ENCODE data around the gene AMHR2.
"Not testable (repeated sequence)": the region's sequence is repeated elsewhere in the genome, so short reads cannot be mapped to it uniquely, and the experiment has no call there.

Gene AMHR2

DNA sequence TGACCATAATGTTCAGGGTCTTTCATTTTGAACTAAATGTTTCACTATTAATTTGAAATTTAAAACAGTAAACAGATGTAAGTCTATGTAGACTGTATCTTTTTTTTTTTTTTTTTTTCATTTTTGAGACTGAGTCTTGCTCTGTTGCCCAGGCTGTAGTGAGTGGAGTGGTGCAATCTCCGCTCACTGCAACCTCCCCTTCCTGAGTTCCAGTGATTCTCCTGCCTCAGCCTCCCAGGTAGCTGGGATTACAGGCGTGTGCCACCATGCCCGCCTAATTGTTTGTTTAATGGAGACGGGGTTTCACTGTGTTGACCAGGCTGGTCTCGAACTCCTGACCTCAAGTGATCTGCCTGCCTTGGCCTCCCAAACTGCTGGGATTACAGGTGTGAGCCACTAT lies 37.3 kb upstream of the AMHR2 start:
- Histone ChIP-seq H3K36me3 (ENCODE audit: insufficient read depth, low read length) (peaks cover 22% of the 10 kb centered on the region), H3K9ac (ENCODE audit: low read depth, low read length) (peak overlapping the region; percentile 50), H3K4me2 (ENCODE audit: low read length) (peak overlapping the region; percentile 69), H3K4me1 (ENCODE audit: control insufficient read depth, insufficient read depth, low read length) (peaks cover 75% of the 10 kb centered on the region)
- H3K9me3 ChIP-seq (replicated peaks; ENCODE audit: low read length); H3K27me3 ChIP-seq (ENCODE audit: control insufficient read depth, insufficient read depth, low read length); H3K4me3 ChIP-seq (ENCODE audit: low read length): not testable (repeated sequence)

DNA sequence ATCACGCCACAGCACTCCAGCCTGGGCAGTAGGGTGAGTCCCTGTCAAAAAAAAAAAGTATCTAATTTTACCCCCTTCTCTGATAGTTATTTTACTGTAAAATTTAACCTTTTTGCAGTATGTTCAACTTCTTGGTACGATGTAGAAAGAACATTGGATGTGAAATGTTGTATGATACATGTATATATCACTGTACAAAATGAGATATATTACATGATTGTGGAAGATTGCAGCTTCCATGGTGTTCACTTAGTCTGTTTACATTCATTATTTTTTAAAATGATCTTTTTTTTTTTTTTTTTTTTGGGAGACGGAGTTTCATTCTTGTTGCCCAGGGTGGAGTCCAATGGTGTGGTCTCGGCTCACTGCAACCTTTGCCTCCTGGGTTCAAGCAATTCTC lies 34.7 kb upstream of the AMHR2 start:
- Histone ChIP-seq H3K36me3 (ENCODE audit: insufficient read depth, low read length) (peaks cover 5% of the 10 kb centered on the region), H3K9me3 (replicated peaks; ENCODE audit: low read length) (no peaks in the 10 kb centered on the region), H3K4me1 (ENCODE audit: control insufficient read depth, insufficient read depth, low read length) (peaks cover 51% of the 10 kb centered on the region), H3K9ac (ENCODE audit: low read depth, low read length) (no peak overlapping the region), H3K27me3 (ENCODE audit: control insufficient read depth, insufficient read depth, low read length) (no peaks in the 10 kb centered on the region), H3K4me3 (ENCODE audit: low read length) (peak overlapping the region; percentile 13), H3K4me2 (ENCODE audit: low read length) (peak overlapping the region; percentile 69)

DNA sequence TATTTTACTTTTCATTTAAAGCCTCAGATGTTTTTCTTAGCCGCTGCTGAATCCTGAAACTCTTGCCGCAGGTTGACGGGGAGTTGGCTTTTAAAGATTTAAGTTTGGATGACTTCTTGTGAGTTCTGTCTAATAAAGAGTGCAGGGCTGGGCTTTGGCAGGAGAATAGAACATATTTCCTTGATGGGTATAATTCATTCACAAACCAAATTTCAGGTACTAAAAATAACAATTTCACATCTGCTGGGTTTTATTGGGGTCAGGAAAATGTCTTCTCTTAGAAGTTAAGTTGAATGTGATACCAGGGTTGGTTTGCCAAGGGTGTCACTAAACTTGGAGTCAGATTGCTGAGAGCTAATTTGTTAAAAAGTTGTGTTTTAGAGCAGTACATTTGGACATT lies 34.0 kb upstream of the AMHR2 start:
- no peak overlapping the region for H3K4me3 ChIP-seq (ENCODE audit: low read length)
- peaks cover under 1% of the 10 kb centered on the region for H3K36me3 ChIP-seq (ENCODE audit: insufficient read depth, low read length)
- no peaks in the 10 kb centered on the region for H3K9me3 ChIP-seq (replicated peaks; ENCODE audit: low read length)
- no peaks in the 10 kb centered on the region for H3K27me3 ChIP-seq (ENCODE audit: control insufficient read depth, insufficient read depth, low read length)
- peaks cover 49% of the 10 kb centered on the region for H3K4me1 ChIP-seq (ENCODE audit: control insufficient read depth, insufficient read depth, low read length)
- H3K4me2 ChIP-seq (ENCODE audit: low read length), result peak overlapping the region; percentile 54
- no peak overlapping the region for H3K9ac ChIP-seq (ENCODE audit: low read depth, low read length)

DNA sequence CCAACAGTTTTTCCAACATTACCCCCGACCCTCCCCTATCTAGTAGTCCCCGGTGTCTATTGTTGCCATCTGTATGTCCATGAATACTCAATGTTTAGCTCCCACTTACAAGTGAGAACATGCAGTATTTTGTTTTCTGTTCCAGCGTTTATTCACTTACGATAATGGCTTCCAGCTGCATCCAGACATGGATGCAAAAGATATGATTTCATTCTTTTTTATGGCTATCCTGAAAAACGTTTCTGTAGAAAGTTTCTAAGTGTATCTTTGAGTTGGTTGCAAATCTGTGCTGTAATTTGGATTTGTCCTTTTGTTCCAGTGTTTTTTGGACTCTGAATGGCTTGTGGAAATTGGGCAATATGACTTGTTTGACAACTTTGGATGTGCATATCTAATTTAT lies 31.9 kb upstream of the AMHR2 start:
- Histone ChIP-seq H3K4me3 (ENCODE audit: low read length) (no peak overlapping the region), H3K27me3 (ENCODE audit: control insufficient read depth, insufficient read depth, low read length) (no peaks in the 10 kb centered on the region), H3K4me2 (ENCODE audit: low read length) (no peak overlapping the region), H3K36me3 (ENCODE audit: insufficient read depth, low read length) (peaks cover 5% of the 10 kb centered on the region), H3K4me1 (ENCODE audit: control insufficient read depth, insufficient read depth, low read length) (peaks cover 41% of the 10 kb centered on the region), H3K9me3 (replicated peaks; ENCODE audit: low read length) (no peaks in the 10 kb centered on the region), H3K9ac (ENCODE audit: low read depth, low read length) (no peak overlapping the region)

- no peaks in the 10 kb centered on the region for H3K27me3 ChIP-seq (ENCODE audit: control insufficient read depth, insufficient read depth, low read length)
- H3K9ac ChIP-seq (ENCODE audit: low read depth, low read length), result no peak overlapping the region
- H3K36me3 ChIP-seq (ENCODE audit: insufficient read depth, low read length), result peaks cover 12% of the 10 kb centered on the region
- no peak overlapping the region for H3K4me3 ChIP-seq (ENCODE audit: low read length)
- no peaks in the 10 kb centered on the region for H3K9me3 ChIP-seq (replicated peaks; ENCODE audit: low read length)
- H3K4me1 ChIP-seq (ENCODE audit: control insufficient read depth, insufficient read depth, low read length), result peaks cover 9% of the 10 kb centered on the region
- no peak overlapping the region for H3K4me2 ChIP-seq (ENCODE audit: low read length)
Observed at GRCh38 chr12:53399896-53400295, 23.8 kb upstream of the AMHR2 start.

- H3K27me3 ChIP-seq (ENCODE audit: control insufficient read depth, insufficient read depth, low read length); H3K9me3 ChIP-seq (replicated peaks; ENCODE audit: low read length); H3K4me2 ChIP-seq (ENCODE audit: low read length); H3K4me3 ChIP-seq (ENCODE audit: low read length); H3K4me1 ChIP-seq (ENCODE audit: control insufficient read depth, insufficient read depth, low read length); H3K9ac ChIP-seq (ENCODE audit: low read depth, low read length): not testable (repeated sequence)
- peaks cover 13% of the 10 kb centered on the region for H3K36me3 ChIP-seq (ENCODE audit: insufficient read depth, low read length)
Observed at GRCh38 chr12:53402351-53402750, 21.3 kb upstream of the AMHR2 start.

DNA sequence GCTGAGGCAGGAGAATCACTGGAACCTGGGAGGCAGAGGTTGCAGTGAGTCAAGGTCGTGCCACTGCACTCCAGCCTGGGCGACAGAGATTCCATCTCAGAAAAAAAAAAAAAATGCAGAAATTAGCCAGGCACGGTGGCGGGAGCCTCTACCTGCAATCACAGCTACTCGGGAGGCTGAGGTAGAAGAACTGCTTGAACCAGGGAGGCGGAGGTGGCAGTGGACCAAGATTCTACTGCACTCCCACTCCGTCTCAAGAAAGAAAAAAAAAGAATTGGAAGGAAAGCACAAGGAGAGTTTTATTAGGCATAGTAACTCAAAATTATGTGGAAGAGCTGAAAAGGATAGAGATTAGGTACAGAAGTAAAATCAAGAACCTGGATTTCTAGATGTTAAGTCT lies 20.8 kb upstream of the AMHR2 start:
- peaks cover 13% of the 10 kb centered on the region for H3K36me3 ChIP-seq (ENCODE audit: insufficient read depth, low read length)

GRCh38 chr12:53410951-53411350 lies 12.7 kb upstream of the AMHR2 start:
- H3K9me3 ChIP-seq (replicated peaks; ENCODE audit: low read length), result no peaks in the 10 kb centered on the region
- no peak overlapping the region for H3K4me2 ChIP-seq (ENCODE audit: low read length)
- H3K4me3 ChIP-seq (ENCODE audit: low read length), result no peak overlapping the region
- H3K36me3 ChIP-seq (ENCODE audit: insufficient read depth, low read length), result peaks cover 37% of the 10 kb centered on the region
- H3K4me1 ChIP-seq (ENCODE audit: control insufficient read depth, insufficient read depth, low read length), result peaks cover 13% of the 10 kb centered on the region
- no peaks in the 10 kb centered on the region for H3K27me3 ChIP-seq (ENCODE audit: control insufficient read depth, insufficient read depth, low read length)
- H3K9ac ChIP-seq (ENCODE audit: low read depth, low read length), result no peak overlapping the region

More for the DNA sequence above, 20.8 kb upstream of the AMHR2 start:
- Histone ChIP-seq H3K9ac (ENCODE audit: low read depth, low read length) (no peak overlapping the region), H3K27me3 (ENCODE audit: control insufficient read depth, insufficient read depth, low read length) (no peaks in the 10 kb centered on the region), H3K4me1 (ENCODE audit: control insufficient read depth, insufficient read depth, low read length) (peaks cover 7% of the 10 kb centered on the region), H3K9me3 (replicated peaks; ENCODE audit: low read length) (no peaks in the 10 kb centered on the region), H3K4me3 (ENCODE audit: low read length) (no peak overlapping the region), H3K4me2 (ENCODE audit: low read length) (no peak overlapping the region)

DNA sequence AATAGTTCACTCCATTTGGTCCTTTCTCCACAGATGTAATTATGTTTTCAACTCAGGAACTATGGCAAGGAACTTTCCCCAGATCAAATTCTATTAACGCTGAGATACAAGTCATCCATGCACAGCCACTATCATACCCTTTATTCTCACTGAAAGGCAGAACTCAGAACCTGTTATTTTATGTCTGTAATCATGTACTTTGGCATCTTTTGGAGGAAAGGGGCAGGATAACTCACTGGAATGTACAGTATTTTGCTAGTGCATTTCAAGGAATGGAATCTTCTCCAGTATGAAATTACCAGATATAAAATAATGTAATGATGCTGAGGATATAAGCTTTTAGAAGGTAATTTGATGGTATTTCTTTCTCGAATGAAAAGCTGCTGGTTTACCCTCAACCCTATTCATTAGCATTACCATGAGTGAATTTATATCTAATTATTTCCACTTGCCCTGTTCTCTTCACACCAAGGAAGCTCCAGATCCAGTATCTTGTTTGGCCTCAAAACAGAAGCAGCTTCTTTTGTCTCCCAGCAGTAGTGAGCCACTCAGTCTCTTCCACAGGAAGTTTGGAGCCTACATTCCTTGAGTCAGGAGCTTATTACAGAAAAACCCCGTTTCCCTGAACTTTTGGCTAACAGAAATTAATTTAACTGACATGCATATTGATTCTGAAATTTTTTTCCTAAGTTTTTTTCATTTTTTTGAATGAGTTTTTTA lies 10.0 kb upstream of the AMHR2 start:
- no peaks in the 10 kb centered on the region for H3K27me3 ChIP-seq (ENCODE audit: control insufficient read depth, insufficient read depth, low read length)
- H3K9me3 ChIP-seq (replicated peaks; ENCODE audit: low read length), result no peaks in the 10 kb centered on the region
- H3K4me3 ChIP-seq (ENCODE audit: low read length), result no peak overlapping the region
- no peak overlapping the region for H3K4me2 ChIP-seq (ENCODE audit: low read length)
- peaks cover 13% of the 10 kb centered on the region for H3K4me1 ChIP-seq (ENCODE audit: control insufficient read depth, insufficient read depth, low read length)
- peaks cover 33% of the 10 kb centered on the region for H3K36me3 ChIP-seq (ENCODE audit: insufficient read depth, low read length)
- no peak overlapping the region for H3K9ac ChIP-seq (ENCODE audit: low read depth, low read length)

GRCh38 chr12:53414756-53415417 lies 8.8 kb upstream of the AMHR2 start:
- Histone ChIP-seq H3K4me2 (ENCODE audit: low read length) (no peak overlapping the region), H3K9me3 (replicated peaks; ENCODE audit: low read length) (no peaks in the 10 kb centered on the region), H3K4me1 (ENCODE audit: control insufficient read depth, insufficient read depth, low read length) (peaks cover 13% of the 10 kb centered on the region), H3K9ac (ENCODE audit: low read depth, low read length) (no peak overlapping the region), H3K27me3 (ENCODE audit: control insufficient read depth, insufficient read depth, low read length) (no peaks in the 10 kb centered on the region), H3K4me3 (ENCODE audit: low read length) (no peak overlapping the region), H3K36me3 (ENCODE audit: insufficient read depth, low read length) (peaks cover 27% of the 10 kb centered on the region)

- not testable (repeated sequence) for H3K27me3 ChIP-seq (ENCODE audit: control insufficient read depth, insufficient read depth, low read length); H3K9ac ChIP-seq (ENCODE audit: low read depth, low read length); H3K9me3 ChIP-seq (replicated peaks; ENCODE audit: low read length); H3K4me2 ChIP-seq (ENCODE audit: low read length); H3K4me3 ChIP-seq (ENCODE audit: low read length)
- Histone ChIP-seq H3K4me1 (ENCODE audit: control insufficient read depth, insufficient read depth, low read length) (peaks cover 13% of the 10 kb centered on the region), H3K36me3 (ENCODE audit: insufficient read depth, low read length) (peaks cover 24% of the 10 kb centered on the region)
Observed at GRCh38 chr12:53415752-53416389, 7.8 kb upstream of the AMHR2 start.

All from skeletal muscle satellite cell (primary cell).